Measurements from ENCODE around the gene C16orf74.

The C16orf74 gene

GRCh38 chr16:85665373-85665740 lies 85.5 kb downstream of the C16orf74 start:
- no peak overlapping the region for H3K9ac ChIP-seq (ENCODE audit: low read depth, low read length)
- H3K36me3 ChIP-seq (ENCODE audit: insufficient read depth, low read length) = peaks cover 48% of the 10 kb centered on the region

GRCh38 chr16:85664580-85665372 lies 86.1 kb downstream of the C16orf74 start:
- no peaks in the 10 kb centered on the region for H3K9me3 ChIP-seq (ENCODE audit: control insufficient read depth, insufficient read depth, low read length)
- H3K36me3 ChIP-seq (ENCODE audit: insufficient read depth, low read length) = peaks cover 45% of the 10 kb centered on the region
- H3K4me1 ChIP-seq (ENCODE audit: insufficient read depth, low read length) = no peaks in the 10 kb centered on the region
- no peak overlapping the region for H3K9ac ChIP-seq (ENCODE audit: low read depth, low read length)

More at GRCh38 chr16:85665373-85665740, 85.5 kb downstream of the C16orf74 start:
- H3K9me3 ChIP-seq (ENCODE audit: control insufficient read depth, insufficient read depth, low read length) = no peaks in the 10 kb centered on the region
- no peaks in the 10 kb centered on the region for H3K4me1 ChIP-seq (ENCODE audit: insufficient read depth, low read length)

GRCh38 chr16:85663891-85664321 lies 87.0 kb downstream of the C16orf74 start:
- H3K4me1 ChIP-seq (ENCODE audit: insufficient read depth, low read length) = no peaks in the 10 kb centered on the region
- no peak overlapping the region for H3K9ac ChIP-seq (ENCODE audit: low read depth, low read length)
- H3K36me3 ChIP-seq (ENCODE audit: insufficient read depth, low read length) = peaks cover 42% of the 10 kb centered on the region
- H3K9me3 ChIP-seq (ENCODE audit: control insufficient read depth, insufficient read depth, low read length) = no peaks in the 10 kb centered on the region

GRCh38 chr16:85662976-85663830 lies 87.7 kb downstream of the C16orf74 start:
- Histone ChIP-seq H3K36me3 (ENCODE audit: insufficient read depth, low read length) (peaks cover 37% of the 10 kb centered on the region), H3K9ac (ENCODE audit: low read depth, low read length) (no peak overlapping the region), H3K4me1 (ENCODE audit: insufficient read depth, low read length) (no peaks in the 10 kb centered on the region), H3K9me3 (ENCODE audit: control insufficient read depth, insufficient read depth, low read length) (no peaks in the 10 kb centered on the region)

GRCh38 chr16:85662482-85662812 lies 88.4 kb downstream of the C16orf74 start:
- peaks cover 41% of the 10 kb centered on the region for H3K36me3 ChIP-seq (ENCODE audit: insufficient read depth, low read length)
- no peaks in the 10 kb centered on the region for H3K4me1 ChIP-seq (ENCODE audit: insufficient read depth, low read length)
- no peaks in the 10 kb centered on the region for H3K9me3 ChIP-seq (ENCODE audit: control insufficient read depth, insufficient read depth, low read length)
- H3K9ac ChIP-seq (ENCODE audit: low read depth, low read length) = no peak overlapping the region

DNA sequence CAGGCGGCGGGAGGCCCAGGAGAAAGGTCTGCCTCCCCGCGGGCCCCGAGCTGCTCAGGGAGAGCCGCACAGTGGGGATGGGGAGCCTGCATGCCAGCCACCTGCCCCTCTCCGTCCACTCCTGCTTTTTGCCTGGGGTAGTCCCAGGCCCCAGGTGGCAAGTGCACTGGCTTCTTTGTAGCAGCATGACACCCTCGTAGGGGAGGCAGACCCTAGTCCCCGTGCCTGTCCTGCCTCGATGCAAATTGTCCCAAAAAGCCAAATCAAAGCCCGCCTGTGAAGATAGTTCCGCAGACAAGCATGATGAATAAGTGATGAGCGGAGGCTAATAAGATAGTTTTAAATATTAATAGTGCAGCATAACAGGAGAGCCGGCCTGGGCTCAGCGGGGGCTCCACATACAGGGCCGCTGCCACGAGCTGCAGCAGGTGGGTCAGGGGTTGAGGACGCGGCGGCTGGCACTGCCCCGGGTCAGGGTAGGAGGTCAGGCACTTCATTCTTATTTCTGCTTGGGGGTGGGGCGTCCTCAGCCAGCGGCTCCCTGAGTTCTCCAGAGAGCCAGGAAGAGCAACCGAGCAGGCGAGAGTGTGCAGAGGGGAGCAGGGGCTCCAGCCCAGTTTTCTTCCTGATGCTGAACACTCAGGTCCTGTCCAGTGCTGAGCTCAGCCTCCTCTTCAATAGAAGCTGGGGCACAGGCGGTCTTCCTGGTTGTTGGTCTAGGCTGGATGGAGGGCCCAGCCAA lies 89.0 kb downstream of the C16orf74 start:
- H3K9me3 ChIP-seq (ENCODE audit: control insufficient read depth, insufficient read depth, low read length) = no peaks in the 10 kb centered on the region
- H3K9ac ChIP-seq (ENCODE audit: low read depth, low read length) = no peak overlapping the region
- H3K36me3 ChIP-seq (ENCODE audit: insufficient read depth, low read length) = peaks cover 42% of the 10 kb centered on the region
- H3K4me1 ChIP-seq (ENCODE audit: insufficient read depth, low read length) = no peaks in the 10 kb centered on the region

- Histone ChIP-seq H3K9me3 (ENCODE audit: control insufficient read depth, insufficient read depth, low read length) (no peaks in the 10 kb centered on the region), H3K36me3 (ENCODE audit: insufficient read depth, low read length) (peaks cover 38% of the 10 kb centered on the region), H3K4me1 (ENCODE audit: insufficient read depth, low read length) (no peaks in the 10 kb centered on the region), H3K9ac (ENCODE audit: low read depth, low read length) (no peak overlapping the region)
Measured at GRCh38 chr16:85660843-85661739, 89.8 kb downstream of the C16orf74 start.

GRCh38 chr16:85659805-85660511 lies 90.9 kb downstream of the C16orf74 start:
- Histone ChIP-seq H3K36me3 (ENCODE audit: insufficient read depth, low read length) (peaks cover 41% of the 10 kb centered on the region), H3K4me1 (ENCODE audit: insufficient read depth, low read length) (no peaks in the 10 kb centered on the region), H3K9me3 (ENCODE audit: control insufficient read depth, insufficient read depth, low read length) (no peaks in the 10 kb centered on the region), H3K9ac (ENCODE audit: low read depth, low read length) (no peak overlapping the region)

- H3K4me1 ChIP-seq (ENCODE audit: insufficient read depth, low read length) = no peaks in the 10 kb centered on the region
- H3K36me3 ChIP-seq (ENCODE audit: insufficient read depth, low read length) = peaks cover 40% of the 10 kb centered on the region
- H3K9me3 ChIP-seq (ENCODE audit: control insufficient read depth, insufficient read depth, low read length) = no peaks in the 10 kb centered on the region
- no peak overlapping the region for H3K9ac ChIP-seq (ENCODE audit: low read depth, low read length)
Measured at GRCh38 chr16:85659336-85659735, 91.6 kb downstream of the C16orf74 start.

- Histone ChIP-seq H3K9ac (ENCODE audit: low read depth, low read length) (no peak overlapping the region), H3K9me3 (ENCODE audit: control insufficient read depth, insufficient read depth, low read length) (no peaks in the 10 kb centered on the region), H3K36me3 (ENCODE audit: insufficient read depth, low read length) (peaks cover 35% of the 10 kb centered on the region), H3K4me1 (ENCODE audit: insufficient read depth, low read length) (no peaks in the 10 kb centered on the region)
Measured at GRCh38 chr16:85658504-85659326, 92.2 kb downstream of the C16orf74 start.

DNA sequence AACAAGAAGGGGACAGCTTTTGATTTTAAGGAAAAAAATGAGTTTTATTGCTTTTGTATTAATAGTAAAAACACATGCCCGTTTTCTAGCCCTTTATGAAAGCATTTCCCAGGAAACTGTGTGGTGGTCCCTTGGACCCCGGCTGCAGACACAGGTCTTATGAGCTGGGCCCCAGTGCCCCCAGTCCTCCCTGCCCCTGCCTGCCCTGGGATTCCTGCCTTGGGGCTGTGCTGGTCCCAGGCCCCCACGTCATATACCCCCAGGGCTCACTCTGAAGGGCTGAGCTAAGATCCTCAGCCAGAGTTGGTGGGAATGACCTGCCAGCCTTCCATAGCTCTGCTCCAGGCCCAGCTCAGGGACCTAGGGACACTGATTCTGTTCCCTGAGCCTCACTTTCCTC lies 92.9 kb downstream of the C16orf74 start:
- Histone ChIP-seq H3K36me3 (ENCODE audit: insufficient read depth, low read length) (peaks cover 33% of the 10 kb centered on the region), H3K9ac (ENCODE audit: low read depth, low read length) (no peak overlapping the region)

More for the DNA sequence above, 92.9 kb downstream of the C16orf74 start:
- H3K4me1 ChIP-seq (ENCODE audit: insufficient read depth, low read length) = no peaks in the 10 kb centered on the region
- no peaks in the 10 kb centered on the region for H3K9me3 ChIP-seq (ENCODE audit: control insufficient read depth, insufficient read depth, low read length)
